NCI-H345 (cell line): ENCODE results near the gene CSNK1A1L.

ENCODE experiments used
- DNase-seq: peaks from one replicate; lab custom pipeline; 2025; lab: John Stamatoyannopoulos, UW

CSNK1A1L gene

DNA sequence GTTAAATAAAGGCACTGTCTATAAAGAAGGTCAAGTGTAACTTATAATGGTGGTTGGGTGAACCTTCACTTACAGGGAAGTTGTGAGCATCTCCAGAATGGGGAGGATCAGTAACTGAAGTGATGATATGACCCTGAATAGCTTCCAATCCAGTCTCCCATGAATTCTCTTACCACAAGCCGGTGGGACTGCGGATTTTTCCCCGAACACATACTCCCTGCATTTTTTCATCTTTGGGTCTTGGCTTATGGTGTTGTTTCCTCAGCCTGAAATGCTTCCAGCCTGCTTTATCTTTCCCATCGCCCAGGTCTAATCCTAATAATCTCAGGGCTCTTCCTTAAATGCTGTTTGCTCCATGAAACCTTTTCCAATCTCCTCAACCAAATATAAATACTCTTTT, 2.0 kb upstream of the CSNK1A1L start:
- no peak for DNase-seq

GRCh38 chr13:37106642-37107041, 1.2 kb upstream of the CSNK1A1L start:
- no peak for DNase-seq

- DNase-seq = no peak
These were observed 2.6 kb downstream of the CSNK1A1L start for GRCh38 chr13:37102896-37103295.

DNA sequence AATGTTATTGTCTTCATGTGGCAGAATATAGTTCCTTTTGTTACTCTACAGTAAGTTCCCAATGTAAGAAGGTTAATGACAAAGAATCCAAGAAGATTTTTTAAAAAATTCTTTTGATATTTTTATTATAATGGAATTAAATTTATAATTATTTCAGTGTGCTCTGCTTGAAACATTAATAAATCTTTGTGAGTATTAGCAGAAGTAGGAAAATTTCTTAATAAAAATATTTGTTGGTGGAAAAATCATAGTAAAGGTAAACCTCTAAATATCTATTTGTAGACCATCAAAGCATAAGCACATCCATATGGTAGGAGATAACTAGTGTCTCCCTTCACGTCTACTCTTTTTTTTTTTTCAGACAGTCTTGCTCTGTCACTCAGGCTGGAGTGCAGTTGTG, 4.3 kb downstream of the CSNK1A1L start:
- DNase-seq = no peak

DNA sequence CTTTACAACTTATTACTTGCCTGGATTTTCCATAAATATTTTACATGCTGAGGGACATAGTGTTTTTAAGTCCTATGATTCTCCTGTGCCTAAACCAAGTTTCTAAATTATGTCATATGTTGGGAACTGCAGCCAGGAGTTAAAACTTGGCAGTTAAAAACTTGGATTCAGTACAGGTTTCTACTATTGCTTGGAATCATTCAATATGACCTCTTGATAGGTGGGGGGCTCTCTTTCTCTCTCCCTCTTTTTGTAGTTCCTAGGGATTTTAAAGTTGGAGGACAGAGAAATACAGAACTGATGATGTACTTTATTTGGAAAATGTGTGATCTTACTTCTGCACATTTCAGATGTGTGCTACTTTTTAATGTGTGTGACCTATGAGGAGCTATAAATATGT, 4.7 kb downstream of the CSNK1A1L start:
- no peak for DNase-seq

- DNase-seq = no peak
These were observed 8.4 kb downstream of the CSNK1A1L start for GRCh38 chr13:37097076-37097475.

- DNase-seq = no peak
These were observed 10.6 kb downstream of the CSNK1A1L start for GRCh38 chr13:37094840-37095239.

- no peak for DNase-seq
These were observed 11.4 kb downstream of the CSNK1A1L start for GRCh38 chr13:37094099-37094498.

DNA sequence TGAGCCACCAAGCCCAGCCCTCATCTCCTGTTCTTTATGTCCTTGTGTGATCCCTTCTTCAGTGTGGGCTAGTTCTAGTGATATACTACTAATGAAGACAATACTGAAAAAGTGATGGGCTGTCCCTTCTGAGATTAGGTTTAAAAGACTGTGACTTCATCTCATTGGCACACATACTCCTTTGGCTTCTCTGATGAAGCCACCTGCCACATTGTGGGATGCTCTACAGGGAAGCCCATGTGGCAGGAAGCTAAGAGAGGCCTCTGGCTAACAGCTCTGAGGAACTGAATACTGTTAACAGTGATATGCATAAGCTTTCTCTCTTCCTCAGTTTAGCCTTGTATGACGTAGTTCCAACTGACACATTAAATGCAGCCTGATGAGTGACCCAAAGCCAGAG, 13.6 kb downstream of the CSNK1A1L start:
- no peak for DNase-seq

GRCh38 chr13:37090912-37091311, 14.6 kb downstream of the CSNK1A1L start:
- DNase-seq = no peak

DNA sequence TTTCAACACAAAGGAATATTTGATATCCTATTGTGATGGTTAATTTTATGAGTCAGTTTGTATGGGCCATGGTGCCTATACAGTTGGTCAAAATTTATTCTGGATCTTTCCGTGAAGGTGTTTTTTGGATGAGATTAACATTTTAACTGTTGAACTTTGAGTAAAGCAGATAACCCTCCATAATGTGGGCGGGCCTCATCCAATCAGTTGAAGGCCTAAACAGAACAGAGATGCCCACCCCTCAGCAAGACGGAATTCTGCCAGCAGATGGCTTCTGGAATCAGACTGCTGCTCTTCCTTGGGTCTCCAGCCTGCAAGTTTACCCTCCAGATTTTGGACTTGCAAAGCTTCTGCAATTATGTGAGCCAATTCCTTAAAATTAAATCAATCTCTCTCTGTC, 16.0 kb downstream of the CSNK1A1L start:
- DNase-seq = no peak

- no peak for DNase-seq
These were observed 18.0 kb downstream of the CSNK1A1L start for GRCh38 chr13:37087486-37087885.

- DNase-seq = no peak
These were observed 19.9 kb downstream of the CSNK1A1L start for GRCh38 chr13:37085606-37086005.

DNA sequence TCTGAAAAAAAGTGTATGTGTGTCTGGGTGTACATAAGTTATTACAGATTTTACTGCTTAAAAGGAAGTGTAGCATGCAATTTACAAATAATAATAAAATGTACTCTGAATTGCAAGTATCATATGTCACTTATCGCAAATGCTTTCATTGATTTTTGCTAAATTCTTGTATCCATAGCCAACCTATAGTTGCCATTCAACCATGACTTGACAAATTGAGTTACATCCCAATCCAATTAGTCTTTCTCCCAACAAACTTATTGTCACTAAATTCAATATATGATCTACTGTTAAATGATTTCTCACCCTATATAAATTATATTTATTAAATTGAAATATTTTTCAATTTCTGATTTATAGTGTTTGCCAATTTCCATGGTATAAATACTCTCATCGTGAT, 28.6 kb downstream of the CSNK1A1L start:
- DNase-seq = no peak

DNA sequence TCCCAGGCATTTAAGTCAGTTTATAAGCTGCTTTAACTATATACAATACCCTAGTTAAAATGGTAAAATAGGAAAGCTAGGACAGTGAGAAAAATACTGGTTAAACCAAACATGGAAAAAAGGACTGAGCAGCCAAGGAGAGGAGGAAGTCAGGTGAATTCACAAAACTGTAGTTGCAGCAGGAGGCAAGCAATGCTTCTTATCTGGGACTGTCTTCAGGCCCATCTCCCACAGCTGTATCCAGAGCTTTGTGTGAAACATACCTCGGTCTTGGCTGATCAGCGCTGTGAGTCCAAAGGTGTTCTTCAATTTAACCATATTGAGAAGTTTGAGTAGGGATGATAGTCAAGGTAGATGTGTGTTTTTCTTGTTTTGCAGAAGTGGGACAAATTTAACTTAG, 30.3 kb downstream of the CSNK1A1L start:
- DNase-seq = no peak

DNA sequence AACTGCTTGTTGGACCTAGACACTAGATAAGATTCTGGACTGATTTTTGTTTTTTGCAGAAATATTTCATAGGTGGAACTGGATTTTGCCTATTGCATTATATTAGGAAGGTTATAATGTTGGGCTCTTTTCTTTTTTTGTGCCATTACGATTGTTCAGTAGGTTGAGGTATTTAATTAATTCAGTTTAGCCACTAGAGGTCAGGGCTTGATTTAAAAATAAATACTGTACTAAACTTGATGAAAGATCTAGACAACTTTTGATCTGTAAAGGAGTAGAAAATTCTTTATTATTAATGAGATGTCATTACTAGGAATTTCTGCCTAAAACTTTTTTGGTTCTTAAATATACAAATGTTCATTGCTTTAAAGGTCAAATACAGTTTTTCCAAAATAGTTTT, 30.8 kb downstream of the CSNK1A1L start:
- peak; percentile 19 for DNase-seq

DNA sequence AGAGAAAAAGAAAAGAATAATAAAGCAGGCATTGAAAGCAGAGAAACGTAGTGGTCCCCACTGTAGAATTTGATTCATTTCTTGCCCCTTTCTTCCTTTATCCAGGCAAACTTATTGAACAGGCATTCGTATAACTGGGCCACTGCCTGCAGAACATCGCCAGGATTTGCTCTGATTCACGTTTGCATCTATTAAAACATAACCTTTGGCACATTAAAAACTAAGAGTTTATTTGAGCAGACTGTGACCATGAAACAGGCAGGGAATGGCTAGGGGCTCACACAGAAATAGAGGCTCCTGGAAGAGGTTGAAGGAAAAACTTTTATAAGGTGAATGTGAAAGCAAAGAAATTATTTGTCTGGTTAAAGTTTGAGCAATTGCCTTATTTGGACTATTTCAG, 33.4 kb downstream of the CSNK1A1L start:
- DNase-seq = no peak

GRCh38 chr13:37070956-37071355, 34.5 kb downstream of the CSNK1A1L start:
- DNase-seq = no peak

- DNase-seq = no peak
These were observed 35.2 kb downstream of the CSNK1A1L start for GRCh38 chr13:37070145-37070695.

- no peak for DNase-seq
These were observed 35.8 kb downstream of the CSNK1A1L start for GRCh38 chr13:37069597-37070103.

DNA sequence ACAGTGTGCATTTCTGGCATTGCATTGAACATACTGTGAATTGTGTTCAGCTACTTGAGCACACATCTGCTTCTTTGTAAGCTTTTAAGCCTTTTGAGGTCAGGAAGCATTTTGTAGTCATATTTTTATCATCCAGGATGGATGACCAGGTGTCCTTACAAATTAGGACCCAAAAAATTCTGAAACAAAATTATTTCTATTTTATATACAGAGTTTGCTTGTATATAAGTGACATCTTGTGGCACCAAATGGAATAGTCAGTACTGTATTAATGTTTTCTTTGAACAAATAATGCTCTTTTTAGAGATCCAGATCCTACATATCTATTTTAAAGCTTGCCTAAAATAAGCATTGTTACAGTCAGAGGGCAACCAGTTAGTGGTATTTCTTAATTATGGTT, 36.5 kb downstream of the CSNK1A1L start:
- DNase-seq = no peak

DNA sequence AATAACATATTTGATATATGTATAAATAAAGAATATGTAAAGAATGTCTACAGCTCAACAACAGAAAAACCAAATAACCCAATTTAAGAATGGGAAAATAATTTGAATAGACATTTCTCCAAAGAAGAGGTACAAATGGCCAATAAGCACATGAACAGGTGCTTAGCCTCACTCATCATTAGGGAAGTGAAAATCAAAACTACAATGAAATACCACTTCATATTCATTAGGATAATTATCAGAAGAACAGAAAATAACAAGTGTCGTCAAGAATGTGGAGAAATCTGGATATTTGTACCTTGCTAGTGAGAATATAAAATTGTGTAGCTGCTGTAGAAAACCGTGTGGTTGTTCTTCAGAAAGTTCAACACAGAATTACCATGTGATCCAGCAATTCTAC, 37.6 kb downstream of the CSNK1A1L start:
- no peak for DNase-seq

DNA sequence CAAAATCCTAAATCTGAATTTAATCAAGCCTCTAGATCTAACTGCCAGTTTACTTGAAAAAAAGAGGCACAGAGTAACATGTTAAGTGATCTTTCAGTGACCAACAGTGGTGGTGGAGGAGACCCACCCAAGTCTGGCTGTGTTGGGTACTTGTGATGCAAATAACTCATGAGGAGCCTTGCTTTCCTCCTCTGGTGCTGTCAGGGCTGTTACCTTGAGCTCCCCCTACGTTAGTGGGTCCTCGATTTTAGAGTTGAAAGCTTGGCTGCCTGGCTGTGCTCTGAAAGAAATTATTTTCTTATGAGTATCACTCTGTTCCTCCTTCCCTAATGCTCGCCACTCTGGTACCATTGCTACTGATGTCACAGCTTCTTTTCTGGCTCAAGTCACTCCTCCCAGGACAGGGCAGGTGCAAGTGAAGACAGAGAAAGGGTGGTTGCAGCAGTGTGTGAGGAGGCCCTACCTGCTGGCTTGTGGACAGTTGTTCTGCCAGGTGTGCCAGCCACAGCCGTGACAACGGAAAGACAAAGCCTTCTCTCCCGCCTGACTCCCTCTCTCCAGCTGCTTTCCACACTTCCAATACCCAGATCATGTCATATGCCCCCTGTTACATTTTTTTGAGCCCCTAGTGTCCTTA, 39.5 kb downstream of the CSNK1A1L start:
- no peak for DNase-seq

DNA sequence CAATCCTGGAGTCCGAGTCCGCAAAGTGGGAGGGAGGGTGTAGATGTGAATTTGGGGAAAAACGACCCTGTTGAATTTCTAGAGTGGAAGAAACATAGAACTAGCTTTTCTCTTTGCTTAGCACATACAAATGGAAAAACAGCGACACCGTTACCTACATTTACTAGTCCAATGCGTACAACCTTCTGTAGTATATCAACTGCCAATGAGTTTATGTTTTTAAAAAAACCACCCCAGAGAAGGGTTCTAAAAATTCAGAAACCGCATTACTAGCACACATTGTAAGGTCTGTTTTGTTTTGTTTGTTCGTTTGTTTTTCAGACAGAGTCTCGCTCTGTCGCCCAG, 45.6 kb downstream of the CSNK1A1L start:
- DNase-seq = no peak
